ENCODE measurements around the gene ZBTB47.

Gene ZBTB47

DNA sequence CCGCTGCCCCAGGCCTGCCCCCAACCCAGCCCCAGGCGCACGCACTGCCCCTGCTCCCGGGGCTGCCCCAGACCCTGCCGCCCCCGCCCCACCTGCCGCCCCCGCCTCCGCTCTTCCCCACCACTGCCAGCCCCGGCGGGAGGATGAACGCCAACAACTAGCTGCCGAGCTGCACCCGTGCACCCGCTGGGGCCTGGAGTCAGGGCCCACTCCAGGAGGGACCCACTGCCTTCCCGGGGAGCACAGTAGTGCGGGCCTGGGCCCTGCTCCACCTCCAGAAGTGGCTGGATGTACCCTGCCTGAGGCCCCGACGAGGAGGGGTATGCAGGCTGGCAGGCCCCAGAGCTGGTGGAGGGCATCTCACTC is 10.9 kb downstream of the ZBTB47 start:
- DNase-seq (ENCODE audit: low read depth in 2 of 2, low spot score in 1 of 2) = no peak

- no peak for DNase-seq (ENCODE audit: low read depth in 2 of 2, low spot score in 1 of 2)
Measured at GRCh38 chr3:42665050-42665878, 11.8 kb downstream of the ZBTB47 start.

DNA sequence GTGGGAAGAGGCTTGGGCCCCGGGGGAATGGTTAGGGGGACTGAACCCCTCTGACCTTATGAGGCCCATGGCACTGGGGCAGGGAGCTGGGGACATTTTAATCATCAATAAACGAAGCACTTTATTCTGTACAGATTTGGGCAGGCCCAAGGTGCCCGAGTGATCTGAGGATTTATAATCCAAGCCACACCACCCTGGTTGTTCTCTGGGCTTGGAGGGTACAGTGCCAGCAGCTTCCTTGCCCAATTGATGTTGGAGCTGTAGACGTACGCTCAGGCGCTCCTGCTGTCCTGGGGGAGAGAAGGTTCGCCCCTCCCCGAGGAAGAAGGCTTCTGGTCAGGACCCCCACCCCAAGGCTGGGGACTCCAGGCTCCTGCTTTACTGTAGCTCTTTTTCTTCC is 12.5 kb downstream of the ZBTB47 start:
- no peak for DNase-seq (ENCODE audit: low read depth in 2 of 2, low spot score in 1 of 2)

GRCh38 chr3:42666577-42666998 is 13.1 kb downstream of the ZBTB47 start:
- DNase-seq (ENCODE audit: low read depth in 2 of 2, low spot score in 1 of 2) = no peak

DNA sequence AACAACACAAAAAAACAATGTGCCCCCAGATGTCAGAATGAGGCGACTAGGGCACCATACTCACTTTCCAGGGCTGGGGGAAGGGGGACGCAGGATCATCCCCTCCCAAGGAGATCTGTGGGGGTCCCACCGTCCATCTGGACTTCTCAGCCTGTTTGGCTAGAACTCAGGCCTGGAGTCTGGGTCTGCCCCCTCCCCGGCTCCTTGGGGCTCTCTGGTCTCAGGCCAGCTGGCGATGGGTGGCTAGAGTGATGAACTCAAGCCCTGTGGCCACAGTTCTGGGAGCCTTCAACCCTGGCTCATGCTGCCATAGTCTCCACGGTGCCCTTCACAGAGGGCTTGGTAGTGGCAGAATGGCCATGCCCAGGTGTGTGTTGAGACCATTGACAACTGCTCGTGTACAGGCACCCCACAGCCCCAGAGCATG is 13.6 kb downstream of the ZBTB47 start:
- DNase-seq (ENCODE audit: low read depth in 2 of 2, low spot score in 1 of 2) = no peak

- no peak for DNase-seq (ENCODE audit: low read depth in 2 of 2, low spot score in 1 of 2)
Measured at GRCh38 chr3:42667523-42668412, 14.3 kb downstream of the ZBTB47 start.

DNA sequence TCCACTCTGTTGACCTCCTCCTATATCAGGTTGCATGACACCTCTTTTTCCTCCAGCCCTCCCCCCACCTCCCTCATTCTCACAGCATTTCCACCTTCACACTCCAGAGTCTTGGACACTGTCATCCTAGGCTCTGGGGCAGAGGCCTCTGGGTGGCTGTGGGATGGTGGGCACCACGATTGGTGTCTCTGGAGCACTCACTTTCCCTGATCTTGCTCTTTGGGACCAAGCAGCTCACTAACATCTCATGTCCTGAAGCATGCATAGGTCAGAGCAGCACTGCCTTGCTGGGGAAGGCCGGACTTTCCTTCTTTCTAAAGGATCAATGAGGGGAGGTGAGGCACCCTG is 14.9 kb downstream of the ZBTB47 start:
- DNase-seq (ENCODE audit: low read depth in 2 of 2, low spot score in 1 of 2) = no peak

DNA sequence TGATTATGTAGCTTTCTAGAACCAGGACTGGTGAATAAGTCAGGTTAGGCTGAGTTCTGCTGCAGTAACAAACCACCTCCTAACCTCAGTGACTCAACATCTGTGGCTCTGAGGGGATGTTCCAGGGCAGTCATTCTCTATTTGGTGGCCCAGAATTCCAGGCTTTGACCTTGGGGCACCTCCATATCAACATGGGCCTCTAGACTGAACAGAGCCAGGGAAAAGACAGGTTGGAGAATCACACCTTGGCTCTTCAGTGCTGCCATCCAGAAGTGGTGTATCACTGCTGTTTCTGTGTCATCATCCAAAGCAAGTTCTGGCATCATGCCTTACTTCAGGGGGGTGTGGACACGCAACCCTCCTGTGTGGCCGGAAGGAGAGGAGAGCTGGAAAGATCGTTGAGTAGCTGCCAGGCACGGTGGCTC is 15.3 kb downstream of the ZBTB47 start:
- no peak for DNase-seq (ENCODE audit: low read depth in 2 of 2, low spot score in 1 of 2)

DNA sequence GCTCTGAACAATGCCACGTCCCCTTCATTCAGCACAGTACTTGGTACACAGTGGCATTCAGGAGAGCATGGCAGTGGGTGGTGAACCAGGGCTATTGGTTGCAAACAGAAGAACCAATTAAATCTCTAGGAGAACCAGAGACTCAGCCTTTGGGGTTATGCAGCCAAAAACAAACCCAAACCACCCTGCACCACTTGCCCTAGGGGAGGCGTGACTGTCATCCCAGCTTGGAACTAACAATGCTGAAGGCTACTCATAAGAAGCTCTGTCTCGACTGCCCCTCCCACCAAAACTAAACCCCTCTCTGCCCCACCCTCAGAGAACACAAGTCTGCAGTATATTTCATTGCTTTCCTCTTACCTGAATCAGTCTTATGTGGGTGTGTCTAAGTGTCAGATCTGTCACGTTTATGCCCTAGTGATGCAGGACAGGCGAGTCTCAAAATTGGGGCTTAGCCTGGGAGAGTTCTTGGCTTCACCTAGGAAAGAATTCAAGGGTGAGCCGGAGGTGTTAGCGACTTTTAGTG is 16.6 kb downstream of the ZBTB47 start:
- no peak for DNase-seq (ENCODE audit: low read depth in 2 of 2, low spot score in 1 of 2)

- no peak for DNase-seq (ENCODE audit: low read depth in 2 of 2, low spot score in 1 of 2)
Measured at GRCh38 chr3:42670670-42671069, 17.2 kb downstream of the ZBTB47 start.

GRCh38 chr3:42672515-42672914 is 19.0 kb downstream of the ZBTB47 start:
- no peak for DNase-seq (ENCODE audit: low read depth in 2 of 2, low spot score in 1 of 2)

DNA sequence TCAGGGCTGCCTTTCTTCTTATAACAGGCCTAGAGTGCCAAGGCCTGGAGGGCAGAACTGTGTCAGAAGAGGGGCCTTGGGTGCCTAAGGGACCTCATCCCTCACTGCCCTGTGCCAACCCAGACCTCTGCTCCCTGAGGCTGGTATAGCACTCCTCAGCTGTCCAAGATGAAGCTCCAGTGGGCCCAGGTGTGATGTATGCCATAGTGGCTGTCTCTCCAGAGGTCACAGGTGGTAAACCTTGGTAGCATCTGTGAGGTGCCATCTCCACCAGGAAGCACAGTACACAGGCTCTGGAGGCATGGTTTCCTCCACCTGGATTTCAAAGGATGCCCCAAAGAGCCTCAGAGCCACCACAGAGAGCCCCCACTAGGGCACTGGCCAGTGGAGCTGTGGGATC is 19.6 kb downstream of the ZBTB47 start:
- DNase-seq (ENCODE audit: low read depth in 2 of 2, low spot score in 1 of 2) = no peak

GRCh38 chr3:42674146-42674545 is 20.6 kb downstream of the ZBTB47 start:
- DNase-seq (ENCODE audit: low read depth in 2 of 2, low spot score in 1 of 2) = no peak

DNA sequence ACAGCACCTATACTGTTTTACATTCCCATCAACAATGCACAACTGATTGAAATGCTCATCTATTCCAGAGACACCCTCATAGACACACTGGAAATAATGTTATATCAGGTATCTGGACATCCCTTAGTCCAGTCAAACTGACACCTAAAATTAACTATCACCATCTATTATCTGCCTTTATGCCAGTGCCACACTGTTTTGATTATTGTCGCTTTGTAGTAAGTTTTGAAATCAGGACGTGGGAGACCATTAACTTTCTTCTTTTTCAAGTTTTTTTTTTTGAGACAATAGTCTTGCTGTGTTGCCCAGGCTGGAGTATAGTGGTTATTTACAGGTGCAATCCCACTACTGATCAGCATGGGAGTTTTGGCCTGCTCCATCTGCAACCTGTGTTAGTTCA is 22.4 kb downstream of the ZBTB47 start:
- DNase-seq (ENCODE audit: low read depth in 2 of 2, low spot score in 1 of 2) = no peak

- DNase-seq (ENCODE audit: low read depth in 2 of 2, low spot score in 1 of 2) = no peak
Measured at GRCh38 chr3:42678447-42678846, 24.9 kb downstream of the ZBTB47 start.

DNA sequence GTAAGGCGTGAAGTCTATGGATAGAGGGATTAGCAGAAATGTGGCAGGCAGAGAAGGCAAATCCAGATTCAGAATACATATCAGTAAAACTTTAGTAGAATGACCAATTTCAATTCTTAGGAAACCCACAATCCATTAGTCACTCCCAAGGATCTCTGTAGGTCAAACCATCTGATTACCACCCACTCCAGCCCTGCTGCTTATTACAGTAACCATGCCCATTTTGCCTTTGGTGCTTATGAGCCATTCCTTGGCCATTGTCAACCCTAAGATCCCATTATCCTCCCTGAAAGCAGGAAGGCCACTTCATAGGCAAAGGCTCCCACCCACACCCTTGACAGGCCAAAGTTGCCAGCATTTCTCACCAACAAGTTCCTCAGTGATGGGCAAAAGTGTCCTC is 26.8 kb downstream of the ZBTB47 start:
- no peak for DNase-seq (ENCODE audit: low read depth in 2 of 2, low spot score in 1 of 2)

GRCh38 chr3:42680806-42681205 is 27.3 kb downstream of the ZBTB47 start:
- no peak for DNase-seq (ENCODE audit: low read depth in 2 of 2, low spot score in 1 of 2)

DNA sequence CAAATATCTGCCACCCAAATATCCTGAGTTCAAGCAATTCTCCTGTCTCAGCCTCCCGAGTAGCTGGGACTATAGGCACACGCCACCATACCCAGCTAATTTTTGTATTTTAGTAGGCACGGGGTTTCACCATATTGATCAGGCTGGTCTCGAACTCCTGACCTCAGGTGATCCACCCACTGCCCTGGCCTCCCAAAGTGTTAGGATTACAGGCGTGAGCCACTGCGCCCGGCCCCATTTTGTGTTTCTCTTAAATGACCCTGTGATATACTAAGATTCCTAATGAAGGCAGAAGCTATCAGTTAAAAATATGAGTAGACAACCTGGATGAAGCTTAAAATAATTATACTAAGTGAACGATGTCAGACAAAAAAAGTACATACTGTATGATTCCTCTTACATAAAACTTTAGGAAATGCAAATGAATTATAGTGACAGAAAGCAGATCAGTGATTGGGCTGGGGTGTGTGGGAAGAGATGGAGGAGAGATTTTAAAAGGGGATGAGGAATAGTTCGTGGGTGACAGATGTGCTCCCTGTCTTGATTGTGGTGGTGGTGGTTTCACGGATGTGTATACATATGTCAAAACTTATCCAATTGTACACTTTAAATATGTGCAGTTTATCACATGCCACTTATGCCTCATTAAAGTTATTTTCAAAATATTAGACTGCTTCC is 28.0 kb downstream of the ZBTB47 start:
- no peak for DNase-seq (ENCODE audit: low read depth in 2 of 2, low spot score in 1 of 2)

DNA sequence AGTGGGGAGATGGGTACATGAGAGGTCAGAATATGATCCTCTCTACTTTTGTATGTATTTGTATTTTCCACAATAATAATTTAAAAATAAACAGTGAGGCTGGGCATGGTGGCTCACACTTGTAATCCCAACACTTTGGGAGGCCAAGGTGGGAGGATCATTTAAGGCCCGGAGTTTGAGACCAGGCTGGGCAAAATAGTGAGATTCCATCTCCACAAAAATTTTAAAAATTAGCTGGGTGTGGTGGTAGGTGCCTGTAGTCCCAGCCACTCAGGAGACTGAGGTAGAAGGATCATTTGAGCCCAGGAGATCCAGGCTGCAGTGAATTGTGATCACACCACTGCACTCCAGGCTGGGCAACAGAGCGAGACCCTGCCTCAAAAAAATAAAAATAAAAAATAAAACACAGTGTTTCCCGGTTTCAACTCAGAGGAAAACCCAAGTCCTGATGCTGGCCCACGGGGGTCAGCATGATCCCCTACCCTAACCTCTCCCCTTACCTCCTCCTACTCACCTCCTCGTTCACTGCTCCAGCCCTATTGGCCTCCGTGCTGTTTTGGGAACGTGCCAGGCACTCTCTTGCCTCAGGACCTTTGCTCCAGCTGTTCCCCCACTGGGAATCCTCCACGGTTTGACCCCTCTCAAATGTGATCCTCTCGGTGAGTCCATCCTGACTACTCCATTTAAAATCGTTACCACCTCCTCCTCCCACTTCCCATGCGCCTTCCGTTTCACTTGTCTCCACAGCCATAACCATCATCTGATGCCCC is 29.0 kb downstream of the ZBTB47 start:
- DNase-seq (ENCODE audit: low read depth in 2 of 2, low spot score in 1 of 2) = no peak

- DNase-seq (ENCODE audit: low read depth in 2 of 2, low spot score in 1 of 2) = no peak
Measured at GRCh38 chr3:42683875-42684598, 30.5 kb downstream of the ZBTB47 start.

Measured in stimulated activated CD8-positive, alpha-beta memory T cell treated with anti-CD3 and anti-CD28 coated beads, Interleukin-4, amount 100 ng/mL, for 4 hours (primary cell).